Left colon (tissue), 2 donors: Measurements from ENCODE around the gene CREB3. TPM values are rescaled to one million over a fixed set of nuclear protein-coding genes. Genes with fewer than 3 reads are reported as not detected.

ENCODE experiments used
- ATAC-seq: fragments of 200-7000 bp; cut with Tn5 transposase; one replicate; pipeline ENCODE4 v1.9.1; 2020; ENCODE audit warnings: mild to moderate bottlenecking, moderate library complexity
- DNase-seq, 2 donors: peaks; one replicate each; pipeline ENCODE4 v3.0.0-alpha.2; 2020
- intact Hi-C, 2 donors: fragments of 100-400 bp; cut with DNase I in 1 of 2; cut with micrococcal nuclease in 1 of 2; formaldehyde crosslinking; loops; one replicate each; pipeline versions ENCODE4 v1.11.2 to v1.14.0; 2022; cut with DNase I, micrococcal nuclease
- long read RNA-seq: library from polyadenylated mRNA; unstranded; transcript quantifications from one replicate; pipeline ENCODE4 v2.0.0, GENCODE V29; 2021
- total RNA-seq, 2 donors: library from RNA; stranded (reverse); fragmentation: NEBNext Ultra II Directional; extraction: Animal tissue kit (Norgen Biotek cat#: 25700); gene quantifications; one replicate each; pipeline ENCODE4 v1.2.1, GENCODE V29; 2021
- donor health status: DM: no; HTN: no; CAD: no.
- donor health status: DM: yes; HTN: yes; CAD: no.

The CREB3 gene
- total RNA-seq = 10 to 100 TPM; 40.2 to 40.6 TPM
- long read RNA-seq, transcript CREB3-201 (9 exons, 1,832 nt) = major isoform, 107 of 114 reads
- long read RNA-seq, partial matches to known transcripts = 1 of 114 reads
- long read RNA-seq, other reads (novel, unspliced or antisense) = 6 of 114 reads

- intact Hi-C loops = loop anchor here in 1 of 2 donors (10.0 kb wide), 1 partner anchor 77 kb away; the partner anchor contains the start of genes CCDC107, RMRP and SIT1
- ATAC-seq (peak; percentile 78), DNase-seq (peak; percentile 97 to 99)
Measured at GRCh38 chr9:35732185-35732799, at the start of gene CREB3, which contains the start of gene TLN1. Gene CREB3, plus strand, starts transcription at chr9:35732666. Its CDS starts 107 bp downstream, at chr9:35732773. Gene TLN1, minus strand, starts transcription at chr9:35732195. Its CDS starts 6,501 bp downstream, at chr9:35725694.

GRCh38 chr9:35683323-35683722 is 49.1 kb upstream of the CREB3 start:
- DNase-seq (no peak), ATAC-seq (no peak)
- intact Hi-C loops = no loop called here

GRCh38 chr9:35684921-35685320 is 47.5 kb upstream of the CREB3 start:
- intact Hi-C loops = no loop called here
- no peak for ATAC-seq

GRCh38 chr9:35685506-35685905 is 47.0 kb upstream of the CREB3 start:
- intact Hi-C loops = no loop called here
- no peak for DNase-seq
- no peak for ATAC-seq

More at GRCh38 chr9:35684921-35685320, 47.5 kb upstream of the CREB3 start:
- no peak for DNase-seq

GRCh38 chr9:35686222-35687203 is 46.0 kb upstream of the CREB3 start:
- DNase-seq (no peak), ATAC-seq (no peak)
- intact Hi-C loops = no loop called here

GRCh38 chr9:35687306-35687705 is 45.2 kb upstream of the CREB3 start:
- intact Hi-C loops = no loop called here
- no peak for ATAC-seq
- DNase-seq = no peak

GRCh38 chr9:35687972-35688557 is 44.4 kb upstream of the CREB3 start:
- no peak for ATAC-seq
- intact Hi-C loops = no loop called here
- no peak for DNase-seq

- DNase-seq (no peak), ATAC-seq (no peak)
- intact Hi-C loops = no loop called here
Measured at GRCh38 chr9:35688558-35689541, 43.6 kb upstream of the CREB3 start.

GRCh38 chr9:35689542-35690293 is 42.7 kb upstream of the CREB3 start, which contains the start of gene TPM2:
Gene TPM2, minus strand, starts transcription at chr9:35689925. Its CDS starts 108 bp downstream, at chr9:35689817.
- DNase-seq (peak; percentile 63 to 75), ATAC-seq (peak; percentile 27)
- intact Hi-C loops = loop anchor here in 1 of 2 donors (5.0 kb wide), 1 partner anchor 32 kb away; the partner anchor contains the start of genes CCDC107 and RMRP

- DNase-seq = no peak
- intact Hi-C loops = loop anchor here in 1 of 2 donors (5.0 kb wide), 1 partner anchor 33 kb away; the partner anchor contains the start of genes CCDC107 and RMRP
- ATAC-seq = no peak
Measured at GRCh38 chr9:35690294-35690613, 42.2 kb upstream of the CREB3 start.

GRCh38 chr9:35690614-35691333 is 41.7 kb upstream of the CREB3 start:
- DNase-seq = peak; percentile 73 to 79
- intact Hi-C loops = loop anchor here in 1 of 2 donors (5.0 kb wide), 1 partner anchor 33 kb away; the partner anchor contains the start of genes CCDC107 and RMRP
- ATAC-seq = peak; percentile 61

- DNase-seq (no peak), ATAC-seq (no peak)
- intact Hi-C loops = loop anchor here in 1 of 2 donors (5.0 kb wide), 1 partner anchor 34 kb away; the partner anchor contains the start of genes CCDC107 and RMRP
Measured at GRCh38 chr9:35691334-35691650, 41.2 kb upstream of the CREB3 start.

- intact Hi-C loops = loop anchor here in 1 of 2 donors (5.0 kb wide), 1 partner anchor 35 kb away; the partner anchor contains the start of genes CCDC107 and RMRP
- ATAC-seq (no peak), DNase-seq (no peak)
Measured at GRCh38 chr9:35691757-35692301, 40.6 kb upstream of the CREB3 start.

GRCh38 chr9:35695943-35696401 is 36.5 kb upstream of the CREB3 start:
- DNase-seq = no peak
- ATAC-seq = peak; percentile 73
- intact Hi-C loops = no loop called here

- DNase-seq (peak in 1 of 2 donors; percentile 73), ATAC-seq (peak; percentile 86)
- intact Hi-C loops = no loop called here
Measured at GRCh38 chr9:35696520-35697215, 35.8 kb upstream of the CREB3 start.
